Parathyroid adenoma (tissue), 2 donors: ENCODE data around the gene ADARB2.
A peak's percentile ranks its signal among the peaks of the same experiment; 100 is the strongest.

Source experiments
- H2AFZ ChIP-seq: fragments of 300-600 bp; sonication (generic); one replicate; pipeline ENCODE4 v1.7.0; 2017; ENCODE audit warnings: antibody characterized with exemption, mild to moderate bottlenecking
- H3K27ac ChIP-seq: fragments of 300-600 bp; sonication (generic); one replicate; pipeline ENCODE4 v1.7.0; 2017
- H3K27me3 ChIP-seq: fragments of 300-600 bp; sonication (generic); one replicate; pipeline ENCODE4 v1.7.0; 2017; ENCODE audit warnings: low read length; ENCODE audit not compliant: control insufficient read depth, insufficient read depth
- H3K36me3 ChIP-seq: fragments of 300-600 bp; sonication (generic); one replicate; pipeline ENCODE4 v1.7.0; 2017; ENCODE audit warnings: low read length; ENCODE audit not compliant: control insufficient read depth, insufficient read depth
- H3K4me1 ChIP-seq: fragments of 300-600 bp; sonication (generic); one replicate; pipeline ENCODE4 v1.7.0; 2017; ENCODE audit warnings: control low read depth
- H3K4me2 ChIP-seq: fragments of 300-600 bp; sonication (generic); one replicate; pipeline ENCODE4 v1.7.0; 2017; ENCODE audit warnings: low read length
- H3K4me3 ChIP-seq: fragments of 300-600 bp; sonication (generic); one replicate; pipeline ENCODE4 v1.7.0; 2017; ENCODE audit warnings: low read depth, low read length
- H3K79me2 ChIP-seq: fragments of 300-600 bp; sonication (generic); one replicate; pipeline ENCODE4 v1.7.0; 2017; ENCODE audit warnings: control low read depth
- H3K9ac ChIP-seq: fragments of 300-600 bp; sonication (generic); one replicate; pipeline ENCODE4 v1.7.0; 2017; ENCODE audit warnings: mild to moderate bottlenecking
- H3K9me3 ChIP-seq: fragments of 300-600 bp; sonication (generic); one replicate; pipeline ENCODE4 v1.7.0; 2017; ENCODE audit warnings: low read length; ENCODE audit not compliant: control insufficient read depth
- TF ChIP-seq, protein P1 (sequence below): fragments of 300-600 bp; sonication (generic); IDR thresholded peaks from one replicate; pipeline ENCODE4 v1.7.0; 2017; ENCODE audit warnings: antibody characterized with exemption, mild to moderate bottlenecking
- donor health status: primary hyperparathyroidism.

ADARB2 gene

DNA sequence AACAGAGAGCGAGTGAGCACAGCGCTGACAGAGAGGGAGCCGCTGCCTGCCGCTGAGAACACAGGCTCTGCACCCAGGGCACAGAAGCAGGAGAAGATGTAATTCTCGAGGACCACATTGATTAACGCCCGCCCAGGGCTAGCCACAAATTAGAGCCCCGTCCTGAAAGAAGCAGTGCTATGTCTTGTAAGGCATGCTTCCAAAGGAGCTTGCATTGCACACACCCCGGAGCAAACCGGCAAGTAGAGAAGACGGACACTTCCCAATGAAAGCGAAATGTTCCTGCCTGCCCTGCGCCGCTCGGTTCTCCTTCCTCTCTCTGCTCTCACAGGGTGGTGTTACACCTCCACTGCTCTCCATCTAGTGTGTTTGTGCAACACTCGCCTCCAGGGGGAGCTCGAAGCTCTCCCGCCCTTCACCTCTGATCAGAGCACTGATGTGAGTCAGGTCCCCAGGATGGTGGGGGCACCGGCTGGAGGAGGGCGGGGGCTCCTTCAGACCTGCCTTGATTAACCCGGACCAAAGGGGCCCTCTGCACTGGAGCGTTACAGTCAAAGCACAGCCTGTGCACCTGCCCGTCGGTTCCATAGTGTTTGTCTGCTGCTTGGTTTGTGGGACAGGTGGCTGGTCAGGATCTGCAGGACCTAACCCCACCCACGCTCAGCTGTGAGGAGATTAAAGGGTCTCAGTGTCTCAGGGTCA lies 316.5 kb downstream of the ADARB2 start:
- Histone ChIP-seq H3K4me1 (peaks cover 5% of the 10 kb centered on the region), H3K4me3 (no peak overlapping the region), H3K4me2 (peak overlapping the region; percentile 65), H2AFZ (peak overlapping the region; percentile 86), H3K9me3 (no peaks in the 10 kb centered on the region), H3K36me3 (no peaks in the 10 kb centered on the region), H3K27ac (no peak overlapping the region), H3K9ac (no peak overlapping the region), H3K27me3 (no peaks in the 10 kb centered on the region), H3K79me2 (no peaks in the 10 kb centered on the region)
- TF ChIP-seq, protein P1, sequence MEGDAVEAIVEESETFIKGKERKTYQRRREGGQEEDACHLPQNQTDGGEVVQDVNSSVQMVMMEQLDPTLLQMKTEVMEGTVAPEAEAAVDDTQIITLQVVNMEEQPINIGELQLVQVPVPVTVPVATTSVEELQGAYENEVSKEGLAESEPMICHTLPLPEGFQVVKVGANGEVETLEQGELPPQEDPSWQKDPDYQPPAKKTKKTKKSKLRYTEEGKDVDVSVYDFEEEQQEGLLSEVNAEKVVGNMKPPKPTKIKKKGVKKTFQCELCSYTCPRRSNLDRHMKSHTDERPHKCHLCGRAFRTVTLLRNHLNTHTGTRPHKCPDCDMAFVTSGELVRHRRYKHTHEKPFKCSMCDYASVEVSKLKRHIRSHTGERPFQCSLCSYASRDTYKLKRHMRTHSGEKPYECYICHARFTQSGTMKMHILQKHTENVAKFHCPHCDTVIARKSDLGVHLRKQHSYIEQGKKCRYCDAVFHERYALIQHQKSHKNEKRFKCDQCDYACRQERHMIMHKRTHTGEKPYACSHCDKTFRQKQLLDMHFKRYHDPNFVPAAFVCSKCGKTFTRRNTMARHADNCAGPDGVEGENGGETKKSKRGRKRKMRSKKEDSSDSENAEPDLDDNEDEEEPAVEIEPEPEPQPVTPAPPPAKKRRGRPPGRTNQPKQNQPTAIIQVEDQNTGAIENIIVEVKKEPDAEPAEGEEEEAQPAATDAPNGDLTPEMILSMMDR = peak; percentile 86

DNA sequence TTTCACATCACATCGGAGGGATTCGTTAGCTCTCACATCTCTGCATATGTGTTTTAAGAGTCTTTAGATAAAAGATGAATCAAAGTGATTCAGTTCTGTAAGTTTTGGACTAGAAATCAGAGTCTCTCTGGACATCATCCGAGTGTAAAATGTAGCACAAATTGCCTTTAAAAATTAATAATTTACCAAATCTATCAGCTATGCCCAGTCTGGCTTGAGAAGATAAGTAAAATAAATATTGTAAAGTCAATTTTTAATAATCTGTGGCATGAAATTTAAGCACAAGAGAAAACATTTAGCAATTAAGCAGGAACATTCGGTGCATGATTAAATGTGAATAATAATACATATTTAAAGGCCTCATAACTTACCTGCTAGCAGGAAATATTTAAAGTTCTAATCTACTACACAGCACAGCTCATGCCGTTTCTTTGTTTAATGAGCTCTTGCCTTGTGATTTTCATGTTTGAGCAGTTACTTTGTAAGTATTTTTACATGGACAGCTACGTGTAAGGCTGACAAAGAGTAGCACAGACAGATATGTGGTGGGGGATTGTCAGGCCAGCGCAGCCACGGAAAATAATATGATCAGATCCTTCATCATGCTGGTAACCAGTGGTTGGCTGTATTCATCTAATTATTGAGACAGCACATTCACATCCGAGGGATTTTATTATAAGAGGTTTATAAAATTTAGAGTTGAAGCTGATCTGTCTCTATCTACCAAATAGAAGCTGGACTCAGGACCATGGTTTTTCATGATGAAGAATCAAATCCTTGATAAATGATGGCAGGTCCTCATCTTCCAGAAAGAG lies 317.3 kb downstream of the ADARB2 start:
- Histone ChIP-seq H3K27ac (no peak overlapping the region), H3K27me3 (no peaks in the 10 kb centered on the region), H3K79me2 (no peaks in the 10 kb centered on the region), H3K4me1 (peaks cover 5% of the 10 kb centered on the region), H3K9me3 (no peaks in the 10 kb centered on the region), H3K4me3 (no peak overlapping the region), H3K4me2 (no peak overlapping the region), H3K9ac (no peak overlapping the region), H3K36me3 (no peaks in the 10 kb centered on the region), H2AFZ (peak overlapping the region; percentile 86)
- TF ChIP-seq, protein P1 = no peak

DNA sequence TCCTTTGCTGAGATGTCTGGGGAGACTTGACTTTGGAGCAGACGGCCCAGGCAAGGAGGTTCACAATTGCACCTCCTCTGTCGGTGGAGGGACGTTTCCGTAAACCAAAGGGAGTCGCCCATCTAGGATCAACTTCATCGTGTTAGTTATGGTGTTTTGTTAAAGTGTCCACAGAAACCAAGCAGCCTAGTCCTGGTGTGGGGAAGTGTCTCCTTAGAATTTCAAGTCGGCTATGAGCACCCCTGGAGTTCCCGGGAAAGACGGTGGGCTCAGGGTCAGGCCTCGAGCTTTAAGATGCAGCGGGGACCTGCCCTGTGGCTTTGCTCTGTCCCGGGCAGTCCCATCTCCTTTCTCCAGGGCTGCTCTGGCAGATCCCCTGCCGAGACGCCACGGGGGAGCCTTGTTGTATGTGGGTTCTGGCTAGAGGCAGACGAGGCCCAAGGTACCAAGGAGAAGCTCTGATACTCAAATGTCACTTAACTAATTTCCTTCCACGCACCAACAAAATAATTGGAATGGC lies 319.2 kb downstream of the ADARB2 start:
- Histone ChIP-seq H3K9ac (no peak overlapping the region), H3K9me3 (no peaks in the 10 kb centered on the region), H3K4me3 (no peak overlapping the region), H3K4me1 (peaks cover 5% of the 10 kb centered on the region), H3K36me3 (no peaks in the 10 kb centered on the region), H3K27ac (no peak overlapping the region), H3K79me2 (no peaks in the 10 kb centered on the region), H3K4me2 (no peak overlapping the region), H3K27me3 (no peaks in the 10 kb centered on the region), H2AFZ (no peak overlapping the region)
- TF ChIP-seq, protein P1 = no peak

DNA sequence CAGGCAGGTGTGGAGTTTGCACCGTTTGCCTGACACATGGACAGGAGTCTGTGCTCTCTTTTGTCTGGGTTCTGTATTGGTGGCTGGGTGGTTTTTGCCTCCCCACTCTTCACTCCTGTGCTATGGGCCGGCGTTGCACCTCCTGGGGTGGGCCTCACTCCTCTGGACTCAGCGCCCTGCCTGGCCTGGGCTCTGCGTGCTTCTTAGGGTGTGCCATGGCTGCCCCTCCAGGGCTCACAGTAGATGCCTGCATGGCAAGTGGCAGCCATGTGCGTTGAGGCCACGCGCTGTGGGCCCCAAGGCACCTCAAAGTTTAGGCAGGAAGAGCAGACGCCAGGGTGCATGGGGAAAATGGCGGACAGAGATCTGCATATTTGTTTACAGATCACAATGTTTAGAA lies 319.8 kb downstream of the ADARB2 start:
- Histone ChIP-seq H3K27ac (no peak overlapping the region), H3K4me1 (peaks cover 5% of the 10 kb centered on the region), H3K27me3 (no peaks in the 10 kb centered on the region), H3K79me2 (no peaks in the 10 kb centered on the region), H3K4me3 (no peak overlapping the region), H3K9me3 (no peaks in the 10 kb centered on the region), H2AFZ (no peak overlapping the region), H3K9ac (no peak overlapping the region), H3K36me3 (no peaks in the 10 kb centered on the region), H3K4me2 (no peak overlapping the region)
- TF ChIP-seq, protein P1 = no peak
